Keratinocyte (primary cell): ENCODE results near the gene LCA5.

Experiments used
- CTCF ChIP-seq, 3 experiments: IDR thresholded peaks in 1 of 3; conservative IDR thresholded peaks in 1 of 3; optimal IDR thresholded peaks in 1 of 3; 2 replicates in 2 of 3; 3 replicates in 1 of 3; pipeline versions ENCODE3 to v1.5.1; 2011; ENCODE audit warnings: low read length in 3 of 3, mild to moderate bottlenecking in 3 of 3, moderate library complexity in 2 of 3, control low read depth in 1 of 3, inconsistent platforms in 1 of 3; ENCODE audit not compliant: insufficient read depth in 2 of 3; ENCODE audit errors: extremely low read depth in 1 of 3
- EZH2 ChIP-seq: IDR thresholded peaks from one replicate; pipeline ENCODE4 v1.6.1; 2012; ENCODE audit warnings: inconsistent platforms, mild to moderate bottlenecking, low read length, moderate library complexity

- TF ChIP-seq EZH2 = no peak
- TF ChIP-seq CTCF (optimal IDR thresholded peaks at IDR 0.05 in 1 of 3, IDR thresholded peaks at IDR 0.05 in 1 of 3, conservative IDR thresholded peaks at IDR 0.05 in 1 of 3; ENCODE audit: extremely low read depth in 1 of 3, insufficient read depth in 2 of 3, low read length in 3 of 3) = no peak
Observed at GRCh38 chr6:79506251-79506650, 31.0 kb downstream of the LCA5 start.
